Activated CD4-positive, alpha-beta T cell treated with anti-CD3 and anti-CD28 coated beads, Interleukin-2, amount 50 U/mL, for 4 hours (primary cell): ENCODE data around the gene CD79B.
"Not testable (repeated sequence)": the region's sequence is repeated elsewhere in the genome, so short reads cannot be mapped to it uniquely, and the experiment has no call there.

Source experiments
- DNase-seq, 2 experiments: peaks; one replicate each; pipeline ENCODE4 v3.0.0-alpha.2; 2020

Gene CD79B

GRCh38 chr17:63930951-63931575 is 1.1 kb downstream of the CD79B start:
- DNase-seq, result peak; percentile 36 to 51

- no peak for DNase-seq
Observed at GRCh38 chr17:63929860-63930766, 2.0 kb downstream of the CD79B start.

DNA sequence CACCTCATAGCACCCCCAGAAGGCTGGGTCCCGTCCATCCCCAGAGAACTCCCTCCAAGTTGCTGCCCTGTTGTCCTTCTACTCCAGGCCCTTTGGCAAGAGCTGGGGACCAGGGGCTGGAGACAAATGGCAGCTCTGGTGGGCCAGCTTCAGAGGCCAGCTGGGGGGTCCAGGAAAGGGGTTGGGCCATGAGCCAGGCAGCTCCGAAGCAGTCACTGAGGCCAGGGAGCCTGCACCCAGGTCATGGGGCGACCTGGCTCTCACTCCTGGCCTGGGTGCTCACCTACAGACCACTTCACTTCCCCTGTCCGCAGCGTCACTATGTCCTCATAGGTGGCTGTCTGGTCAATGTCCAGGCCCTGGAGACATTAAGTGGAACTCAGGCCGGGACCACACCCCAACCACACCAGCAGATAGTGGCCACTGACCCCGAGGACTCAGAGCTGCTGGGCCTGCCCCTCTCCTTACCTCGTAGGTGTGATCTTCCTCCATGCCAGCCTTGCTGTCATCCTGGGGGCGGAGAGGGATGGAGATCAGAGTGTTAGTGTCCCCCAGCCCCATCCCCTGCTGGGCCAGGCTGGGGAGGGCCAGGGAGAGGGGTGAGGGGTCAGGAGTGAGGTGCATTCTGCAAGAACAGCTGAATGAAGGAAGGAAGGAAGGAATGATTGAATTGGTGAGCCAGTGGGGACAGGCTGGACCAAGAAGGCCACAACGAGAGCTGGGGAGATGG is 3.0 kb downstream of the CD79B start:
- DNase-seq, result no peak

- DNase-seq, result no peak
Observed at GRCh38 chr17:63928172-63928666, 3.9 kb downstream of the CD79B start.

GRCh38 chr17:63927464-63928171 is 4.5 kb downstream of the CD79B start:
- DNase-seq, result no peak

GRCh38 chr17:63926164-63926563 is 6.0 kb downstream of the CD79B start:
- DNase-seq, result no peak

DNA sequence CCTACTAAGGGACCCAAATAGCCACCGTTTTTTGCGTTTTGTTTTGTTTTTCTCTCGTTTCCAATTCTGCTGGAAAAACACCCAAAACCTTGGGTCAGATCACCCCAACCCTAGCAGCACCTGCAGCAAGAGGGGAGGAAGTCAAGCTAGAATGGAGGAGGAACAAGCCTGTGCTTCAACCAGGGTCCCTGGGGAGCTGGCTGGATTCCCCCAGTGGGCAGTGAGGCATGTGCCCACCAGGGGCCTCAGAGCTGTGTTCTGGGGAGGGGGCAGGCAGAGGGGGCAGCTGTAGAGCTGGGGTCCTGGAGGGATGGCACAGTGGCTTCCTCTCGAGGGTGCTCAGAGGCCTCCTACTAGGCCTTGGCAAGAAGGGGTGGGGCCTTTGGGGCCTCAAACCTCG is 6.5 kb downstream of the CD79B start:
- no peak for DNase-seq

DNA sequence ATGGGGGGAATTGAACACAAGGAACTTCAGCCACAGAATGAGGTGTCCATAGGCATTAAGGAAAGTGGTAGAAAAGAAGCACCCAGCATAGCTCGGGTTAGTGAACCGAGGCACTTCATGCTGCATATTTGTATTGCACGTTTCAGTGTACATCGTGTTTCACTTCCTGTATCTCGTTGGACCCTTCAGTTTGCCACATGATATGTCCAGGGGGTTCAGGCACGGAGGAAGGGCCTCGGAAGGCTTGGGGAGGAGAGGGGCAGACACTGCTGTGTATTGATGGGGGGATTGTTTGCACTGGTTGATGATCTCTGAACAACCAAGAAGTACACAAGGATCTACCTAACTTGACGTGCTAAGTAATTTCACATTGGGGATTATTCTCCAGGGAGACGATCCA is 9.7 kb downstream of the CD79B start:
- not testable (repeated sequence) for DNase-seq

GRCh38 chr17:63920779-63921178 is 11.4 kb downstream of the CD79B start:
- not testable (repeated sequence) for DNase-seq

DNA sequence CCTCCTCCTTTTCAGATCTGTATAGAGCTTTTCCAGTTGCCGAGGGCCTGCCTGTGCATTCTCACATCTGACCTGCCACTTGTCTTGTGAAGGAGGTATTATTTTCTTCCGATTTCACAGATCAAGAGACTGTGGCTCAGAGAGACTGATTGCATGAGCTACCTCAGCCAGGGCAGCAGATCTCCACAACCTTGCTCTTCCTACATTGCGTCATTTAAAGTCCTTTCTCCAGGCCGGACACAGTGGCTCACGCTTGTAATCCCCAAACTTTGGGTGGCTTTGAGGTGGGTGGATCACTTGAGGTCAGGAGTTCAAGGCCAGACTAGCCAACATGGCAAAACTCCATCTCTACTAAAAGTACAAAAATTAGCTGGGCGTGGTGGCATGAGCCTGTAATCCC is 12.1 kb downstream of the CD79B start:
- DNase-seq, result not testable (repeated sequence)

GRCh38 chr17:63919311-63919723 is 12.8 kb downstream of the CD79B start:
- peak; percentile 65 to 71 for DNase-seq

GRCh38 chr17:63918789-63919305 is 13.3 kb downstream of the CD79B start, which contains the start of gene GH1:
Gene GH1, minus strand, starts transcription at chr17:63918839. Its CDS starts 63 bp downstream, at chr17:63918776.
- DNase-seq, result not testable (repeated sequence)

GRCh38 chr17:63918305-63918704 is 13.8 kb downstream of the CD79B start:
- DNase-seq, result no peak

DNA sequence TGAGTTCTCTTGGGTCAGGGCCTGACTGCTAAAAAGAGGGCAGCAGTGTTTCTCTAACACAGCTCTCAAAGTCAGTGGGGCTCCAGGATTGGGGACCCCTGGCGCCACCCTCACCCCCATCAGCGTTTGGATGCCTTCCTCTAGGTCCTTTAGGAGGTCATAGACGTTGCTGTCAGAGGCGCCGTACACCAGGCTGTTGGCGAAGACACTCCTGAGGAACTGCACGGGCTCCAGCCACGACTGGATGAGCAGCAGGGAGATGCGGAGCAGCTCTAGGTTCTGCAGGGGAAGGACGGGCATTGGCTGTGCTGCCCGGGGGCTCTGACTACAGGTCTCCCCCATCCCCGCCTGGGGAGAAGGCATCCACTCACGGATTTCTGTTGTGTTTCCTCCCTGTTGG is 14.5 kb downstream of the CD79B start:
- DNase-seq, result no peak

DNA sequence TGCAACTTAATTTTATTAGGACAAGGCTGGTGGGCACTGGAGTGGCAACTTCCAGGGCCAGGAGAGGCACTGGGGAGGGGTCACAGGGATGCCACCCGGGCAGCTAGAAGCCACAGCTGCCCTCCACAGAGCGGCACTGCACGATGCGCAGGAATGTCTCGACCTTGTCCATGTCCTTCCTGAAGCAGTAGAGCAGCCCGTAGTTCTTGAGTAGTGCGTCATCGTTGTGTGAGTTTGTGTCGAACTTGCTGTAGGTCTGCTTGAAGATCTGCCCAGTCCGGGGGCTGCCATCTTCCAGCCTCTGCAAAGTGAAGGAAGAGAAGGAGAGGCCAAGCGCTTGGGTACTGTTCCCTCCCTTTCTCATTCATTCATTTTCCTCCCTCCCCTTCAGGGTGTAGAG is 14.9 kb downstream of the CD79B start:
- DNase-seq, result not testable (repeated sequence)

DNA sequence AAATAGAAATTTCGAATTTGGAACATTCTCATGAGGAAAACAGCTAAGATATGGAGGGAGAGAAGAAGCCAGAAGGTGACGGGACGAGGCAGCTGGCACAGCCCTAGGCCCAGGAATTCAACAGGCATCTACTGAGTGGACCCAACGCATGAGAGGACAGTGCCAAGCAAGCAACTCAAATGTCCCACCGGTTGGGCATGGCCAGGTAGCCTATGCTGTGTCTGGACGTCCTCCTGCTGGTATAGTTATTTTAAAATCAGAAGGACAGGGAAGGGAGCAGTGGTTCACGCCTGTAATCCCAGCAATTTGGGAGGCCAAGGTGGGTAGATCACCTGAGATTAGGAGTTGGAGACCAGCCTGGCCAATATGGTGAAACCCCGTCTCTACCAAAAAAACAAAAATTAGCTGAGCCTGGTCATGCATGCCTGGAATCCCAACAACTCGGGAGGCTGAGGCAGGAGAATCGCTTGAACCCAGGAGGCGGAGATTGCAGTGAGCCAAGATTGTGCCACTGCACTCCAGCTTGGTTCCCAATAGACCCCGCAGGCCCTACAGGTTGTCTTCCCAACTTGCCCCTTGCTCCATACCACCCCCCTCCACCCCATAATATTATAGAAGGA is 15.5 kb downstream of the CD79B start:
- no peak for DNase-seq

DNA sequence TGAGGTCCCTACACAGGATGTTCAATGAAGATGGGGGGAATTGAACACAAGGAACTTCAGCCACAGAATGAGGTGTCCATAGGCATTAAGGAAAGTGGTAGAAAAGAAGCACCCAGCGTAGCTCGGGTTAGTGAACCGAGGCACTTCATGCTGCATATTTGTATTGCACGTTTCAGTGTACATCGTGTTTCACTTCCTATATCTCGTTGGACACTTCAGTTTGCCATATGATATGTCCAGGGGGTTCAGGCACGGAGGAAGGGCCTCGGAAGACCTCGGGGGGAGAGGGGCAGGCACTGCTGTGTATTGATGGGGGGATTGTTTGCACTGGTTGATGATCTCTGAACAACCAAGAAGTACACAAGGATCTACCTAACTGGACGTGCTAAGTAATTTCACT is 16.4 kb downstream of the CD79B start:
- not testable (repeated sequence) for DNase-seq

GRCh38 chr17:63914471-63914870 is 17.7 kb downstream of the CD79B start:
- DNase-seq, result no peak

DNA sequence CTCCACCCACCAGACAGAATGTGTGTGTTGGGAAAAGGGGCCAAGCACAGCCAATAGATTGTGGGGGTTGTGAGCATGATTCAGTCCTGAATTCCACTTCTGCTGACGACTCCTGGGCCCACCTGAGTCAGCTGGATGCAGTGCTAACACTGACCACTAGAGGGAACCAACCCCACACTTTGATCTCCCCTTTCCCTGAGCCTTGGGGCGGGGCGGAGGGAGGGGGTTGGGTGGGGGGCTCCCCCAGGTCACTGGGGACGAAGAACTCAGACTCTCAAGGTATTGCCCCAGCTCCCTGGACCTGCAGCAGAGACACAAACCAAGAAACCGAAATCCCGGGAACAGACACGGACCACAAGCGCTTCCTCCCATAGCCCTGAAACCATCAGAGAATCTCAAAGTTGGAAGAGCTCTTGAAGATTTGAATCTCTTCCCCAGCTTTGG is 20.5 kb downstream of the CD79B start:
- DNase-seq, result peak; percentile 61

- DNase-seq, result no peak
Observed at GRCh38 chr17:63911041-63911635, 21.0 kb downstream of the CD79B start, which contains the start of gene CSHL1. Gene CSHL1, minus strand, starts transcription at chr17:63911258. Its CDS starts 62 bp downstream, at chr17:63911196.

GRCh38 chr17:63910096-63910495 is 22.0 kb downstream of the CD79B start:
- DNase-seq, result no peak
